ENCODE measurements around the gene UBE3C.
"Not testable (repeated sequence)": the region's sequence is repeated elsewhere in the genome, so short reads cannot be mapped to it uniquely, and the experiment has no call there.

- TF ChIP-seq CTCF, POLR2A (IDR thresholded peaks at IDR 0.05): not testable (repeated sequence)
Observed at GRCh38 chr7:157254781-157255180, 116.1 kb downstream of the UBE3C start.
